HepG2 (cell line): Measurements from ENCODE around the gene TRPV2.

Experiments used
- ARID2 ChIP-seq: sonication (generic); formaldehyde crosslinking; IDR thresholded peaks from 2 replicates; pipeline ENCODE4 v1.8.1; 2022; ENCODE audit warnings: mild to moderate bottlenecking, missing genetic modification reagents, borderline replicate concordance
- JUND ChIP-seq: sonication (generic); formaldehyde crosslinking; IDR thresholded peaks from 2 replicates; pipeline ENCODE4 v1.8.0; 2022; ENCODE audit warnings: mild to moderate bottlenecking, missing genetic modification reagents
- MAX ChIP-seq: IDR thresholded peaks from 2 replicates; pipeline ENCODE4 v1.6.1; 2012; ENCODE audit warnings: inconsistent platforms
- PHF20 ChIP-seq: sonication (generic); formaldehyde crosslinking; IDR thresholded peaks from 2 replicates; pipeline ENCODE4 v1.5.0; 2020; ENCODE audit warnings: mild to moderate bottlenecking, missing genetic modification reagents
- ZBTB14 ChIP-seq: sonication (generic); formaldehyde crosslinking; IDR thresholded peaks from 2 replicates; pipeline ENCODE4 v1.4.0; 2020; ENCODE audit warnings: missing genetic modification reagents
- ZNF121 ChIP-seq: sonication (generic); formaldehyde crosslinking; IDR thresholded peaks from 2 replicates; pipeline ENCODE4 v1.5.0; 2020; ENCODE audit warnings: mild to moderate bottlenecking, missing genetic modification reagents
- ZNF234 ChIP-seq: sonication (generic); formaldehyde crosslinking; conservative IDR thresholded peaks from 2 replicates; pipeline ENCODE4 v1.5.1; 2020; ENCODE audit warnings: mild to moderate bottlenecking, missing genetic modification reagents
- ZNF264 ChIP-seq: sonication (generic); formaldehyde crosslinking; IDR thresholded peaks from 2 replicates; pipeline ENCODE4 v1.4.0; 2020; ENCODE audit warnings: missing genetic modification reagents
- ZNF292 ChIP-seq: sonication (generic); formaldehyde crosslinking; IDR thresholded peaks from 2 replicates; pipeline ENCODE4 v1.8.1; 2022; ENCODE audit warnings: mild to moderate bottlenecking, low read depth, missing genetic modification reagents, borderline replicate concordance

DNA sequence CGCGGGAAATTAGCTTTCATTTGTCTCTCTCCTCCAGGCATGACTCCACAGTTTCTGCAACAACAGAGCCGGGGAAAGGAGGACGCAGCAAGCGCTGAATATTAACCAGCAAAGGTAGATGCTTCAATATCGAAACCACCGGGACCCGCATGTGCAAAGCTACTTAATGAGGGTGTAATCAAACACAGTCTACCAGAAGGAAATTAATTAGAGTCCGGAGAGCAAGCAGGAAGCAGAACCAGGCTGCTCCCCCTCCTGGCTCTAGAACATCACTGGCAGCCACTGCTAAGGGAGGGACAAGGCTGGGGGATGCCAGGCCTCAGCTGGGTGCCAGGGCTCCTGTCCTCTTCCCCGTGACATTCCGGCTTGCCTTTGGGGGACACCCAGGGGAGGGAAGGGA lies 54.9 kb downstream of the TRPV2 start:
- TF ChIP-seq JUND (CRISPR knock-in tag) (no peak), ZNF234 (CRISPR knock-in tag) (no peak), ZNF292 (CRISPR knock-in tag) (no peak), ARID2 (CRISPR knock-in tag) (no peak), ZNF264 (CRISPR knock-in tag) (no peak), PHF20 (no peak), ZNF121 (CRISPR knock-in tag) (no peak), ZBTB14 (CRISPR knock-in tag) (no peak), MAX (no peak)
